ENCODE data around the gene EPHA4. TPM values are rescaled to one million over a fixed set of nuclear protein-coding genes. Genes with fewer than 3 reads are reported as not detected.

Gene EPHA4
- total RNA-seq, 2 experiments from 2014 or later = 0.23 TPM; not detected in 1

- Histone ChIP-seq H3K4me2 (ENCODE audit: low read length) (no peak overlapping the region), H3K4me1 (ENCODE audit: insufficient read depth, low read length, poor library complexity, severe bottlenecking) (peaks cover 13% of the 10 kb centered on the region), H3K79me2 (ENCODE audit: insufficient read depth, low read depth, low read length) (no peaks in the 10 kb centered on the region), H3K4me3 (ENCODE audit: low read depth, low read length, poor library complexity, severe bottlenecking) (no peak overlapping the region), H3K9me2 (ENCODE audit: insufficient read depth, low read length) (no peaks in the 10 kb centered on the region), H3K36me3 (ENCODE audit: insufficient read depth, low read length) (no peaks in the 10 kb centered on the region), H3K27ac (ENCODE audit: low read depth, low read length, poor library complexity, severe bottlenecking) (no peak overlapping the region), H4K20me1 (ENCODE audit: insufficient read depth, low read length) (no peaks in the 10 kb centered on the region), H3K9me3 (ENCODE audit: low read length) (no peaks in the 10 kb centered on the region), H2AFZ (ENCODE audit: low read length) (no peak overlapping the region)
- ChIA-PET POLR2A (interaction anchor here (0.6 kb wide), 1 partner anchor 40 kb away, joined by 3 read pairs; no protein-coding TSS in a partner anchor), CTCF (ENCODE audit: unreplicated experiment) (no interaction called here)
- BruUV-seq (replicated peaks) = no TSS peak
- no peak for TF ChIP-seq CTCF (conservative IDR thresholded peaks at IDR 0.05; ENCODE audit: low read length)
- no peak for TF ChIP-seq EZH2phosphoT487 (IDR thresholded peaks at IDR 0.05; ENCODE audit: borderline replicate concordance, low read depth, low read length)
- no peak for DNase-seq (ENCODE audit: low spot score)
- intact Hi-C loops (cut with micrococcal nuclease; ENCODE audit: unreplicated experiment) = no loop called here
Measured at GRCh38 chr2:221521233-221521845, 50.8 kb downstream of the EPHA4 start.

DNA sequence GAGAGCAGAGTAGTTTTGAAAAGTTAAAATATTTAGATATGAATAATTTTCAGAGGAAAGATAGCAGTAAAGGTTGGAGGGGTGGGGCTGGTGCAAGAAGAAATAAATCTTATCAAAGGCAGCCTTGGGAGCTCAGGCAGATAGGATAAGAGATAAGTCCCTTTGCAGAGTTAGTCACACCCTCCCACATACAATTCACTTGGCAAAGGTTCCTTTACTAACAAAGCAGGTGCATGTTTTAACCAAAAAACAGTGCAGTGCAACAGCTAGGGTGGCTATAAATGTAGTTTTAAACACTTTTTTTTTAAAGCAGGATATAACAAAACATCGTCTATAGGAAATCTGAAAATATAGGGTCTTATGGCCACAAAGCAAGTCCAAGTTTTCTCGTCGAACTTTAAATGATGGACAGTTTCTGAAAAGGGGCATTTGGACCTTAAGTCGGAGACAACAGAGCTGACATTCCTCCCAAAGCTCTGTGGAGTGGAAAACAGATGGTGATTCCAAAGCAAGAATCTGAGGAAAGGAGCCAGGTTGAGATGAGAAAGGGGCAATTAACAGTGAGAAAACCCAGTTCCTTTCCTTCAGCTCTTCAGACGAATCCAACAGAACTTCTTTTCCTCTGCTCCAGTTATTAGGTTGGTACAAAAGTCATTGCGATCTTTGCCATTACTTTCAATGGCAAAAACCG is 53.0 kb downstream of the EPHA4 start:
- no peak for DNase-seq (ENCODE audit: low spot score)
- no peak overlapping the region for H3K4me2 ChIP-seq (ENCODE audit: low read length)
- intact Hi-C loops (cut with micrococcal nuclease; ENCODE audit: unreplicated experiment) = loop anchor here (10.0 kb wide), 1 partner anchor 234 kb away; no protein-coding TSS in a partner anchor
- POLR2A ChIA-PET = interaction anchor here (0.7 kb wide), 1 partner anchor 41 kb away, joined by 3 read pairs; no protein-coding TSS in a partner anchor
- H3K27ac ChIP-seq (ENCODE audit: low read depth, low read length, poor library complexity, severe bottlenecking) = no peak overlapping the region
- no peaks in the 10 kb centered on the region for H3K9me2 ChIP-seq (ENCODE audit: insufficient read depth, low read length)
- BruUV-seq (replicated peaks) = no TSS peak
- H3K4me3 ChIP-seq (ENCODE audit: low read depth, low read length, poor library complexity, severe bottlenecking) = no peak overlapping the region
- H3K36me3 ChIP-seq (ENCODE audit: insufficient read depth, low read length) = no peaks in the 10 kb centered on the region
- peaks cover 13% of the 10 kb centered on the region for H3K4me1 ChIP-seq (ENCODE audit: insufficient read depth, low read length, poor library complexity, severe bottlenecking)
- H3K79me2 ChIP-seq (ENCODE audit: insufficient read depth, low read depth, low read length) = no peaks in the 10 kb centered on the region
- TF ChIP-seq CTCF (conservative IDR thresholded peaks at IDR 0.05; ENCODE audit: low read length) = no peak
- TF ChIP-seq EZH2phosphoT487 (IDR thresholded peaks at IDR 0.05; ENCODE audit: borderline replicate concordance, low read depth, low read length) = no peak
- H3K9me3 ChIP-seq (ENCODE audit: low read length) = no peaks in the 10 kb centered on the region
- H2AFZ ChIP-seq (ENCODE audit: low read length) = no peak overlapping the region
- CTCF ChIA-PET (ENCODE audit: unreplicated experiment) = no interaction called here
- H4K20me1 ChIP-seq (ENCODE audit: insufficient read depth, low read length) = no peaks in the 10 kb centered on the region
